ENCODE measurements around the gene SLC22A17. TPM values are rescaled to one million over a fixed set of nuclear protein-coding genes. Genes with fewer than 3 reads are reported as not detected.

SLC22A17 gene
- total and polyA plus RNA-seq, 2 of the 8 experiments (the other 6 are each of a cell fraction or from before 2014, with no cell fraction given), result 43.0 to 49.0 TPM

DNA sequence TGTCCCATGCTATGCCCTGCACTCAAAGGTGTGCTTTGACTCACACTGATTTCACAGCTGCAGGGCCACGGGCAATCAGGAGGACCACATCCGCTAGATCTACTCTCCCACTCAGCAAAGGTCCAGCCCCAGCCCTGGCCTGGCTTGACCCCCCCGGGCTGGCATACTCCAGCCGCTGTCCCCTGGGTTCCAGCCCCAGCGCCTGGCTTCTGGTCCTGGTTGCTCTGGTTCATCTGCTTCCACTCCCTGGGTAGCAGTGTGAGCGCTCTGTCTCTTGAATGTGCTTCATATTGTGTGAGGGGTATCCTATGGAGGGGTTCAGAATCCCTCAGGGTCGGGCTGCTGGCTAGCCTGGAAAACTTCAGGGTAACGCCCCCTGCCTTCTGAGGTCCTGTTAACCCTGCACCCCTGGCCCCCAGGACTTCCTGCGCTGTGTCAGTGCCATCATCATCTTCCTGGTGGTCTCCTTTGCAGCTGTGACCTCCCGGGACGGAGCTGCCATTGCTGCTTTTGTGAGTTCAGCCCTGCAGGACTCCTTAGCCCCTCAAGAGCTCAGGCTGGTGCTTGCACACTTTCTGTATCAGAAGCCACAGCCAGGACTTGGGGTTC, 26.0 kb upstream of the SLC22A17 start:
- H3K4me2 ChIP-seq (ENCODE audit: insufficient read depth in 1 of 2, low read depth in 2 of 2, low read length in 2 of 2), result no peak overlapping the region
- H2BK20ac ChIP-seq (ENCODE audit: low read length), result no peak overlapping the region
- no peaks in the 10 kb centered on the region for H3K9me3 ChIP-seq (ENCODE audit: insufficient read depth in 2 of 2, low read depth in 1 of 2, low read length in 1 of 2)
- no peak overlapping the region for H3K4me3 ChIP-seq (ENCODE audit: extremely low read depth in 1 of 4, insufficient read depth in 2 of 4, low read depth in 3 of 4, low read length in 4 of 4)
- peaks cover 0 to 23% (median 11%) of the 10 kb centered on the region in 4 experiments; a peak in 6 of 7 replicates for H3K27me3 ChIP-seq (replicated peaks in 1 of 4; ENCODE audit: control insufficient read depth in 3 of 4, extremely low read depth in 1 of 4, insufficient read depth in 3 of 4, low read length in 3 of 4)
- no peak overlapping the region for H3K27ac ChIP-seq (ENCODE audit: low read depth, low read length)
- H4K20me1 ChIP-seq (replicated peaks in 1 of 2; ENCODE audit: control insufficient read depth in 1 of 2, insufficient read depth in 2 of 2, low read length in 2 of 2), result no peaks in the 10 kb centered on the region
- H3K23ac ChIP-seq (ENCODE audit: insufficient read length), result no peak overlapping the region
- H2BK15ac ChIP-seq (ENCODE audit: low read length), result no peak overlapping the region
- H3K79me1 ChIP-seq (ENCODE audit: low read depth, low read length), result no peaks in the 10 kb centered on the region
- H2BK120ac ChIP-seq (replicated peaks; ENCODE audit: low read depth, low read length), result no peak overlapping the region
- no peak overlapping the region for H2BK12ac ChIP-seq (ENCODE audit: low read depth, low read length)
- POLR2A ChIA-PET (ENCODE audit: partially characterized antibody), result interaction anchor here (2.9 to 3.3 kb wide), 2 partner anchors 52 to 57 kb away, joined by 10 to 19 read pairs; partner anchors contain the start of gene PABPN1
- H3K9ac ChIP-seq (replicated peaks in 1 of 4; ENCODE audit: extremely low read depth in 1 of 4, low read depth in 3 of 4, low read length in 3 of 4), result no peak overlapping the region
- no peak overlapping the region for H2AFZ ChIP-seq (ENCODE audit: low read length)
- peaks cover 0 to 12% (median 4%) of the 10 kb centered on the region in 4 experiments; a peak in 3 of 7 replicates for H3K4me1 ChIP-seq (replicated peaks in 1 of 4; ENCODE audit: control insufficient read depth in 3 of 4, insufficient read depth in 4 of 4, low read length in 3 of 4)
- H3K79me2 ChIP-seq (ENCODE audit: control insufficient read depth in 1 of 2, insufficient read depth in 2 of 2, low read length in 2 of 2), result no peaks in the 10 kb centered on the region
- no peak overlapping the region for H2BK5ac ChIP-seq (ENCODE audit: low read depth, low read length)
- DNase-seq (ENCODE audit: low read depth in 1 of 2, low spot score in 2 of 2) (no peak), FAIRE-seq (no peak)
- H3K18ac ChIP-seq (ENCODE audit: extremely low read depth, low read length), result no peak overlapping the region
- no peak overlapping the region for H3K14ac ChIP-seq (ENCODE audit: insufficient read length)
- no peak overlapping the region for H3K4ac ChIP-seq (replicated peaks; ENCODE audit: insufficient read length, low read depth, low read length)
- H4K91ac ChIP-seq (replicated peaks; ENCODE audit: insufficient read length, low read length), result no peak overlapping the region
- H3K23me2 ChIP-seq (ENCODE audit: low read depth, low read length), result no peaks in the 10 kb centered on the region
- H2AK5ac ChIP-seq (ENCODE audit: low read depth, low read length), result no peak overlapping the region
- WGBS, 2 experiments (ENCODE audit: extremely low coverage in 1 of 2, insufficient coverage in 1 of 2, insufficient read length in 1 of 2, insufficient replicate concordance in 2 of 2, low coverage in 1 of 2, low lambda C conversion rate in 2 of 2, missing lambda C conversion rate in 1 of 2), result 83% methylated on average over 11 of the region's 11 CpGs; no CpG with 5 or more reads in 1 of the 2 experiments
- H3K56ac ChIP-seq (replicated peaks; ENCODE audit: insufficient read length, low read depth, low read length), result no peak overlapping the region
- no peaks in the 10 kb centered on the region for H3K36me3 ChIP-seq (ENCODE audit: control insufficient read depth in 2 of 4, insufficient read depth in 4 of 4, low read length in 3 of 4)
- H4K8ac ChIP-seq (ENCODE audit: extremely low read depth, insufficient read depth, low read length), result no peak overlapping the region
- no peak overlapping the region for H4K5ac ChIP-seq (ENCODE audit: insufficient read length, low read depth, low read length)
- CTCF ChIA-PET (ENCODE audit: partially characterized antibody), result interaction anchor here (1.1 to 15.0 kb wide), 20 partner anchors 10 to 133 kb away, joined by 3 to 333 read pairs (median 9); partner anchors contain the start of genes BCL2L2, EFS, MYH7 and SLC22A17
- TF ChIP-seq TAF1 (IDR thresholded peaks at IDR 0.05; ENCODE audit: low read depth, low read length) (no peak), TAF7 (optimal IDR thresholded peaks at IDR 0.05; ENCODE audit: borderline replicate concordance, low read depth, low read length) (no peak), NRF1 (IDR thresholded peaks at IDR 0.05; ENCODE audit: low read depth, low read length) (no peak), TBP (IDR thresholded peaks at IDR 0.05; ENCODE audit: low read depth, low read length) (no peak), BCL11A (IDR thresholded peaks at IDR 0.05; ENCODE audit: low read depth in 2 of 2, low read length in 2 of 2) (no peak), KDM1A (IDR thresholded peaks at IDR 0.05; ENCODE audit: borderline replicate concordance, low read length) (no peak), SAP30 (IDR thresholded peaks at IDR 0.05; ENCODE audit: insufficient read depth, insufficient replicate concordance, low read length) (no peak), SIX5 (IDR thresholded peaks at IDR 0.05; ENCODE audit: low read depth, low read length) (no peak), TEAD4 (IDR thresholded peaks at IDR 0.05; ENCODE audit: low read depth, low read length) (no peak), KDM4A (IDR thresholded peaks at IDR 0.05; ENCODE audit: low read depth, low read length, severe bottlenecking) (no peak), SP4 (IDR thresholded peaks at IDR 0.05; ENCODE audit: low read length) (no peak)
- TF ChIP-seq, protein P1, sequence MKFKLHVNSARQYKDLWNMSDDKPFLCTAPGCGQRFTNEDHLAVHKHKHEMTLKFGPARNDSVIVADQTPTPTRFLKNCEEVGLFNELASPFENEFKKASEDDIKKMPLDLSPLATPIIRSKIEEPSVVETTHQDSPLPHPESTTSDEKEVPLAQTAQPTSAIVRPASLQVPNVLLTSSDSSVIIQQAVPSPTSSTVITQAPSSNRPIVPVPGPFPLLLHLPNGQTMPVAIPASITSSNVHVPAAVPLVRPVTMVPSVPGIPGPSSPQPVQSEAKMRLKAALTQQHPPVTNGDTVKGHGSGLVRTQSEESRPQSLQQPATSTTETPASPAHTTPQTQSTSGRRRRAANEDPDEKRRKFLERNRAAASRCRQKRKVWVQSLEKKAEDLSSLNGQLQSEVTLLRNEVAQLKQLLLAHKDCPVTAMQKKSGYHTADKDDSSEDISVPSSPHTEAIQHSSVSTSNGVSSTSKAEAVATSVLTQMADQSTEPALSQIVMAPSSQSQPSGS (IDR thresholded peaks at IDR 0.05; ENCODE audit: low read length), result no peak

Data from H1 (cell line).